Cortex of kidney (tissue), 1 donor: ENCODE data around the gene DEK.

Experiments used
- DNase-seq: peaks from one replicate; lab custom pipeline; 2025; lab: John Stamatoyannopoulos, UW

Gene DEK

GRCh38 chr6:18265787-18266522 is 1.6 kb upstream of the DEK start:
- no peak for DNase-seq

GRCh38 chr6:18264923-18265377 is 620 bp upstream of the DEK start:
- DNase-seq, result no peak

GRCh38 chr6:18263418-18264218 is 712 bp downstream of the DEK start:
- DNase-seq, result no peak

- DNase-seq, result no peak
These were observed 1.5 kb downstream of the DEK start for GRCh38 chr6:18262702-18263417.

GRCh38 chr6:18261877-18262276 is 2.5 kb downstream of the DEK start:
- no peak for DNase-seq

GRCh38 chr6:18260448-18261106 is 3.8 kb downstream of the DEK start:
- no peak for DNase-seq

GRCh38 chr6:18259675-18260447 is 4.5 kb downstream of the DEK start:
- DNase-seq, result no peak

DNA sequence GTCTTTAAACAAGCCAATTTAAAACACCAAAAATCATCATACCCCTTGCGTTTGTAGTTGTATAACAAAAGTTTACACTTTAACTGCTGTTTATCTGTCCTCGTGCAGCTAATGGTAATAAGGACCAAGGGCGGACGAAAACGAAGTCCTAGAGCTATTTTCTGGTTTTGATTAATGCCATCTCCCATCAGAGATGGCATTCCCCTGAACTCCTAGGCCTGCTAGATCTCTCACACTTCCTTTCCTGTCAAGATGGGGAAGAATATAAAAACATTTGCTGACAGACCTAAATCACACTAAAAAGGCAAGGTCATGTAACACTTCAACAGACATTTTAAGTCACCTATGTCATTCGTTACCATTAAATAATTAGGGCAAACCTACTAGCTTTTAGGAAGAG is 9.5 kb downstream of the DEK start:
- DNase-seq, result no peak

DNA sequence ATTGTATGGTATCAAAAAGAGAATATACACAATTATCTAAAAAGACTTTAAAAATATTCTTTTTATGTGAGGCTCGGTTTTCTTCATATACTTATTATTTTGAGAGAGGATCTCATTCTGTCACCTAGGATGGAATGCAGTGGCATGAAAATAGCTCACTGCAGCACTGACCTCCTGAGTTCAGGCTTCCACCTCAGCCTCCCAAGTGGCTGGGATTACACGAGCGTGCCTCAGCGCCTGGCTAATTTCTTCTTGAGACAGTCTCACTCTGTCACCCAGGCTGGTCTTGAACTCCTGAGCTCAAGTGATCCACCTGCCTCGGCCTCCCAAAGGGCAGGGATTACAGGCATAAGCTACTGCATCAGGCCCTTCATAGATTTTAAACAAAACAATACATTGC is 10.7 kb downstream of the DEK start:
- DNase-seq, result no peak

GRCh38 chr6:18249271-18249670 is 15.1 kb downstream of the DEK start:
- DNase-seq, result no peak

- no peak for DNase-seq
These were observed 15.6 kb downstream of the DEK start for GRCh38 chr6:18248698-18249097.

GRCh38 chr6:18247002-18247401 is 17.3 kb downstream of the DEK start:
- no peak for DNase-seq

DNA sequence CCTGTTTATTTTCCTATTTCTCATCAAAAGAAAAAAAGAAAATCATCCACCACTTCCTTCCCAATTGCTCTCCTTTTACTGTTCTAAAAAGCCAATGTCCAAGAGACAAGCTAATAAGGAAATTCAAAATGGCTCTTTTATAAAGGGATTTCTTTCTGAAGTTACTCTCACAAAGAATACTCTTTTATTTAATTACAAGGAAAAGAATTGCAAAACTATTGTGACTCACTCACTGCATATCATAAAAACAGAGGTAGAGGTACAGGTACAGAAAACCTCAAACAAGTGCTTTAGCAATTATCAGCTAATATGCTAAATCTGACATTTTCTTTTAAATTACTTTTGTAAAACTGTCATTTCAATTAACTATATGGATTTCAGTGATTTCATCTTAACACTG is 18.1 kb downstream of the DEK start:
- DNase-seq, result no peak

DNA sequence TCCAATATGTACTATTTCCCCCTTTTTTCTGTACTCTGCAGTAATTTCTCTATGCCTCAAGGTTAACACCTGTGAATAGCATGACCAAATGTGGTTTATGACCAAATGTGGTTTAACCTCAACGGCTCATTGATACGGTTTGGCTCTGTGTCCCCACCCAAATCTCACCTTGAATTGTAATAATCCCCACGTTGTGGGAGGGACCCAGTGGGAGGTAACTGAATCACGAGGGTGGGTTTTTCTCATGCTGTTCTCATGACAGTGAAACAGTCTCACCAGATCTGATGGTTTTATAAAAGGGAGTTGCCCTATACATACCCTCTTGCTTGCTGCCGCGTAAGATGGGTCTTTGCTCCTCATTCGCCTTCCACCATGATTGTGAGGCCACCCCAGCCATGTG is 18.7 kb downstream of the DEK start:
- DNase-seq, result no peak

GRCh38 chr6:18245079-18245478 is 19.3 kb downstream of the DEK start:
- DNase-seq, result no peak

- DNase-seq, result no peak
These were observed 20.1 kb downstream of the DEK start for GRCh38 chr6:18244251-18244650.

GRCh38 chr6:18243302-18243893 is 20.9 kb downstream of the DEK start:
- DNase-seq, result no peak

DNA sequence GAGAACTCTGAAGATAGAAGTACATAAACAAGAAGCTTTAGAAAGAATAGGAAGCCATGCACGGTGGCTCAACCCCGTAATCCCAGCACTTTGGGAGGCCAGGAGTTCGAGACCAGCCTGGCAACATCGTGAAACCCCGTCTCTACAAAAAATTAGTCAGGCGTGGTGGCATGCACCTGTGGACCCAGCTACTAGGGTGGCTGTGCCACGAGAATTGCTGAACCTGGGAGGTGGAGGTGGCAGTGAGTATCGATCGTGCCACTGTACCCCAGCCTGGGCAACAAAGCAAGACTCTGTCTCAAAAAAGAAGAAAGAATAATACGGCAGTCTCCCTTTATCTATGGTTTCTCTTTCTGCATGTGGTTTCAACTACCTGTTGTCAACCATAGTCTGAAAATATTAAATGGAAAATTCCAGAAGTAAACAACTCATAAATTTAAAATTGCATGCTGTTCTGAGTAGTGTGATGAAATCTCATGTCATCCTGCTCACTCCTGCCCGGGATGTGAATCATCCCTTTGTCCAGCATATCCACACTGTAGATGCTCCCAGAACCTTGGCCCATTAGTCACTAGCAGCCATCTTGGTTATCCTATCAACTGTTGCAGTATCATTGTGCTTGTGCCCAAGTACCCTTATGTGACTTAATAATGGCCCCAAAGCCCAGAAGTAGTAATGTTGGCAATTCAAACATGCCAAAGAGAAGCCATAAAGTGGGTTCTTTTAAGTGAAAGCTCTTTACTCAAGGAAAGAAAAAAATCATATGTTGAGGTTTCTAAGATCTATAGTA is 22.1 kb downstream of the DEK start:
- DNase-seq, result no peak

GRCh38 chr6:18241208-18242038 is 22.9 kb downstream of the DEK start:
- DNase-seq, result no peak
